HepG2 (cell line): ENCODE measurements around the gene ATP6V0A1. TPM values are rescaled to one million over a fixed set of nuclear protein-coding genes. Genes with fewer than 3 reads are reported as not detected.

Source experiments
- ARID5B ChIP-seq: IDR thresholded peaks from 2 replicates; pipeline ENCODE4 v1.4.0; 2020; ENCODE audit warnings: mild to moderate bottlenecking, missing genetic modification reagents
- ATF6 ChIP-seq: sonication (generic); formaldehyde crosslinking; conservative IDR thresholded peaks from 2 replicates; pipeline ENCODE4 v1.4.0; 2020; ENCODE audit warnings: missing genetic modification reagents
- CSRNP1 ChIP-seq: sonication (generic); formaldehyde crosslinking; IDR thresholded peaks from 2 replicates; pipeline ENCODE4 v1.8.1; 2023; ENCODE audit warnings: mild to moderate bottlenecking, missing genetic modification reagents
- DPF2 ChIP-seq: sonication (generic); formaldehyde crosslinking; IDR thresholded peaks from 2 replicates; pipeline ENCODE4 v1.4.0; 2020; ENCODE audit warnings: mild to moderate bottlenecking, low read depth, missing genetic modification reagents, borderline replicate concordance
- HMGXB4 ChIP-seq, 2 experiments: sonication (generic) in 1 of 2; formaldehyde crosslinking in 1 of 2; IDR thresholded peaks; 2 replicates each; pipeline versions ENCODE4 v1.4.0 to v1.6.1; 2018 to 2020; ENCODE audit warnings: missing genetic modification reagents in 2 of 2, borderline replicate concordance in 1 of 2, low read depth in 1 of 2, mild to moderate bottlenecking in 1 of 2, missing biosample characterization in 1 of 2
- KLF16 ChIP-seq, 2 experiments: sonication (generic) in 1 of 2; formaldehyde crosslinking in 1 of 2; IDR thresholded peaks; 2 replicates each; pipeline versions ENCODE4 v1.6.1 to v1.8.0; 2016 to 2023; ENCODE audit warnings: missing genetic modification reagents in 2 of 2, missing compliant biosample characterization in 1 of 2
- NFE2 ChIP-seq: sonication (generic); formaldehyde crosslinking; IDR thresholded peaks from 2 replicates; pipeline ENCODE4 v1.4.0; 2020; ENCODE audit warnings: missing genetic modification reagents
- NR2F6 ChIP-seq, 2 experiments: IDR thresholded peaks; 2 replicates each; pipeline ENCODE4 v1.6.1; 2016; ENCODE audit warnings: antibody characterized with exemption in 1 of 2, mild to moderate bottlenecking in 1 of 2
- PHB2 ChIP-seq: fragments of 450-650 bp; IDR thresholded peaks from 2 replicates; pipeline ENCODE4 v1.6.1; 2018; ENCODE audit not compliant: partially characterized antibody
- RARA ChIP-seq: IDR thresholded peaks from 2 replicates; pipeline ENCODE4 v1.6.1; 2016; ENCODE audit warnings: missing genetic modification reagents, missing compliant biosample characterization
- REST ChIP-seq, 2 experiments: IDR thresholded peaks; 2 replicates each; pipeline ENCODE4 v1.6.1; 2011 to 2012; ENCODE audit warnings: low read length in 2 of 2, borderline replicate concordance in 1 of 2, low read depth in 1 of 2, mild to moderate bottlenecking in 1 of 2, moderate library complexity in 1 of 2
- RXRA ChIP-seq: sonication (generic); formaldehyde crosslinking; IDR thresholded peaks from 2 replicates; pipeline ENCODE4 v1.5.1; 2020; ENCODE audit warnings: missing genetic modification reagents
- THAP11 ChIP-seq: IDR thresholded peaks from 2 replicates; pipeline ENCODE4 v1.6.1; 2016; ENCODE audit warnings: missing biosample characterization, missing genetic modification reagents
- WIZ ChIP-seq: sonication (generic); formaldehyde crosslinking; IDR thresholded peaks from 2 replicates; pipeline ENCODE4 v1.5.1; 2020; ENCODE audit warnings: mild to moderate bottlenecking, missing genetic modification reagents
- ZFAT ChIP-seq: sonication (generic); formaldehyde crosslinking; conservative IDR thresholded peaks from 2 replicates; pipeline ENCODE4 v1.8.1; 2023; ENCODE audit warnings: missing genetic modification reagents, inconsistent platforms
- ZNF572 ChIP-seq: sonication (generic); formaldehyde crosslinking; IDR thresholded peaks from 2 replicates; pipeline ENCODE4 v1.5.1; 2020; ENCODE audit warnings: mild to moderate bottlenecking, missing genetic modification reagents
- polyA plus RNA-seq, 8 experiments: library from polyadenylated mRNA; depleted of rRNA in 3 of 8; stranded (reverse) in 7 of 8; unstranded in 1 of 8; fragments of >200 nt; fragmentation: Illumina TruSeq in 4 of 8; extraction: Trizol in 4 of 8; gene quantifications; 2 replicates each; pipeline versions ENCODE4 v1.2.1 to v1.2.3, GENCODE V29; 2011 to 2016; ENCODE audit warnings: low read depth in 4 of 8, missing spikeins in 1 of 8, mixed read lengths in 1 of 8; ENCODE audit not compliant: insufficient read depth in 1 of 8
- total RNA-seq, 5 experiments: library from RNA; depleted of rRNA; stranded (reverse); fragments of >200 nt; fragmentation: Illumina TruSeq; extraction: Trizol; gene quantifications; 2 replicates each; pipeline ENCODE4 v1.2.3, GENCODE V29; 2016; ENCODE audit warnings: low read depth in 1 of 5

Gene ATP6V0A1
- total and polyA plus RNA-seq, 2 of the 13 experiments (the other 11 are each of a cell fraction or from before 2014, with no cell fraction given): 27.9 to 54.1 TPM

- TF ChIP-seq HMGXB4 (CRISPR knock-in tag; IDR thresholded peaks at IDR 0.05; ENCODE audit: borderline replicate concordance in 1 of 2, low read depth in 1 of 2): peak in 1 of 2 experiments; percentile 18; a peak in 1 of 4 replicates
- TF ChIP-seq WIZ (CRISPR knock-in tag): no peak
- TF ChIP-seq DPF2 (CRISPR knock-in tag): no peak
- peak; percentile 82 for TF ChIP-seq ARID5B
- peak; percentile 53; the same call in 1 of the 2 replicates for TF ChIP-seq RARA (CRISPR knock-in tag)
- 0 out of 2 replicates have a peak, but pooled peaks have one; percentile 73 for TF ChIP-seq ATF6 (CRISPR knock-in tag)
- no peak for TF ChIP-seq ZNF572 (CRISPR knock-in tag)
- 0 out of 2 replicates have a peak, but pooled peaks have one; percentile 39 for TF ChIP-seq NFE2
- 0 out of 2 replicates have a peak, but pooled peaks have one; percentile 47 for TF ChIP-seq THAP11 (CRISPR knock-in tag)
- peak; percentile 76 for TF ChIP-seq NR2F6 (IDR thresholded peaks at IDR 0.05)
- TF ChIP-seq NR2F6 (CRISPR knock-in tag; IDR thresholded peaks at IDR 0.05): peak; percentile 91
- no peak for TF ChIP-seq ZFAT (CRISPR knock-in tag)
- no peak for TF ChIP-seq CSRNP1 (CRISPR knock-in tag)
- no peak for TF ChIP-seq REST (IDR thresholded peaks at IDR 0.05; ENCODE audit: borderline replicate concordance in 1 of 2, low read depth in 1 of 2, low read length in 2 of 2)
- TF ChIP-seq PHB2: no peak
- no peak; the same call in 1 of the 2 replicates for TF ChIP-seq RXRA (CRISPR knock-in tag)
- TF ChIP-seq KLF16 (CRISPR knock-in tag; IDR thresholded peaks at IDR 0.05): peak in 1 of 2 experiments; percentile 48; a peak in 1 of 4 replicates
These were observed 5.3 kb downstream of the ATP6V0A1 start (continued) for GRCh38 chr17:42463976-42464400.
